GM12878 (cell line): ENCODE data around the gene RMND5A. TPM values are rescaled to one million over a fixed set of nuclear protein-coding genes. Genes with fewer than 3 reads are reported as not detected.

Experiments used
- ATAC-seq: fragments of 200-7000 bp; cut with Tn5 transposase; 3 replicates; pipeline ENCODE4 v1.9.1; 2020; ENCODE audit warnings: mild to moderate bottlenecking, moderate library complexity
- BruUV-seq: library from RNA; stranded (reverse); fragments of 400-500 nt; replicated peaks from 2 replicates; lab custom pipeline; 2021; lab: Mats Ljungman, UMichigan
- CTCF ChIA-PET: fragments of 300-600 bp; sonication (Branson Sonifier 250); formaldehyde crosslinking; extraction: SDS; loops from one replicate; lab custom pipeline; 2021; ENCODE audit warnings: inconsistent platforms; lab: Yijun Ruan, JAX
- POLR2A ChIA-PET: fragments of 350-600 bp; formaldehyde crosslinking; extraction: SDS; loops from one replicate; lab custom pipeline; 2021; ENCODE audit warnings: inconsistent platforms; lab: Charles Lee
- RAD21 ChIA-PET: fragments of 300-600 bp; sonication (Branson Sonifier 250); formaldehyde crosslinking; loops from one replicate; lab custom pipeline; 2023; ENCODE audit warnings: antibody characterized with exemption; ENCODE audit not compliant: unreplicated experiment; lab: Charles Lee
- SMC1A ChIA-PET: fragments of 300-600 bp; sonication (Branson Sonifier 250); formaldehyde crosslinking; loops from one replicate; lab custom pipeline; 2023; ENCODE audit not compliant: unreplicated experiment, uncharacterized antibody; lab: Charles Lee
- DNase-seq: peaks from one replicate; pipeline ENCODE4 v3.0.0-alpha.2; 2011; ENCODE audit warnings: low read depth, low spot score
- FAIRE-seq: peaks from 3 replicates; lab custom pipeline; 2011; peaks lifted over from hg19 to GRCh38; lab: Jason Lieb, UNC
- H2AFZ ChIP-seq: 2 replicates; pipeline ENCODE4 v1.6.0; 2011; ENCODE audit warnings: low read depth, low read length, control low read depth; ENCODE audit not compliant: control insufficient read depth
- H3K27ac ChIP-seq: 2 replicates; pipeline ENCODE4 v1.5.1; 2011; ENCODE audit warnings: control low read depth; ENCODE audit not compliant: control insufficient read depth, insufficient read depth
- H3K27me3 ChIP-seq, 2 experiments: replicated peaks in 1 of 2; 2 replicates each; pipeline versions ENCODE4 v1.6.0 to v1.6.1; 2011; ENCODE audit warnings: low read length in 1 of 2; ENCODE audit not compliant: control insufficient read depth in 2 of 2, insufficient read depth in 2 of 2
- H3K36me3 ChIP-seq, 2 experiments: 2 replicates each; pipeline ENCODE4 v1.5.1; 2011; ENCODE audit warnings: low read length in 1 of 2; ENCODE audit not compliant: control insufficient read depth in 2 of 2, insufficient read depth in 2 of 2
- H3K4me1 ChIP-seq: 2 replicates; pipeline ENCODE4 v1.6.1; 2011; ENCODE audit warnings: mild to moderate bottlenecking, low read length, moderate library complexity, mixed read lengths; ENCODE audit not compliant: control insufficient read depth, insufficient read depth
- H3K4me2 ChIP-seq: 2 replicates; pipeline ENCODE4 v1.6.0; 2011; ENCODE audit warnings: control low read depth; ENCODE audit not compliant: control insufficient read depth, insufficient read depth
- H3K4me3 ChIP-seq: fragments of 200-600 bp; sonication (generic); 2 replicates; pipeline ENCODE4 v1.5.1; 2016
- H3K79me2 ChIP-seq: 2 replicates; pipeline ENCODE4 v1.6.0; 2011; ENCODE audit warnings: low read length; ENCODE audit not compliant: control insufficient read depth, insufficient read depth
- H3K9ac ChIP-seq: 2 replicates; pipeline ENCODE4 v1.8.0; 2011; ENCODE audit warnings: low read length, control low read depth, mixed read lengths; ENCODE audit not compliant: control insufficient read depth, insufficient read depth
- H3K9me3 ChIP-seq: replicated peaks from 3 replicates; pipeline ENCODE4 v1.5.1; 2011; ENCODE audit warnings: mild to moderate bottlenecking, low read length; ENCODE audit not compliant: control insufficient read depth, insufficient read depth
- H4K20me1 ChIP-seq: 2 replicates; pipeline ENCODE4 v1.6.0; 2011; ENCODE audit not compliant: control insufficient read depth, insufficient read depth
- ATF7 ChIP-seq: fragments of 450-650 bp; IDR thresholded peaks from 2 replicates; pipeline ENCODE4 v1.6.1; 2016; ENCODE audit warnings: low read depth, mild to moderate bottlenecking
- BMI1 ChIP-seq: fragments of 450-650 bp; IDR thresholded peaks from 2 replicates; pipeline ENCODE4 v1.6.1; 2016; ENCODE audit warnings: mild to moderate bottlenecking, moderate library complexity, borderline replicate concordance
- CBX5 ChIP-seq: sonication (generic); IDR thresholded peaks from 2 replicates; pipeline ENCODE4 v1.6.1; 2016; ENCODE audit warnings: low read depth, moderate library complexity, mild to moderate bottlenecking, inconsistent platforms
- EGR1 ChIP-seq, 2 experiments: IDR thresholded peaks; 1 replicate in 1 of 2; 2 replicates in 1 of 2; pipeline ENCODE4 v1.6.1; 2011 to 2012; ENCODE audit warnings: low read depth in 2 of 2, low read length in 2 of 2, borderline replicate concordance in 1 of 2, mild to moderate bottlenecking in 1 of 2, moderate library complexity in 1 of 2
- EP300 ChIP-seq, 2 experiments: fragments of 150-350 bp in 1 of 2; IDR thresholded peaks; 2 replicates each; pipeline ENCODE4 v1.6.1; 2011 to 2012; ENCODE audit warnings: low read depth in 2 of 2, low read length in 2 of 2, borderline replicate concordance in 1 of 2, improper control_type of control experiment in 1 of 2, inconsistent platforms in 1 of 2; ENCODE audit not compliant: control insufficient read depth in 1 of 2
- ESRRA ChIP-seq: IDR thresholded peaks from 2 replicates; pipeline ENCODE4 v1.6.1; 2012; ENCODE audit warnings: mild to moderate bottlenecking, low read length, improper control_type of control experiment
- GATAD2B ChIP-seq: fragments of 450-650 bp; conservative IDR thresholded peaks from 2 replicates; pipeline ENCODE4 v1.6.1; 2017; ENCODE audit warnings: low read depth, mild to moderate bottlenecking, moderate library complexity
- KDM1A ChIP-seq: fragments of 200-600 bp; sonication (generic); IDR thresholded peaks from 2 replicates; pipeline ENCODE4 v1.6.1; 2016; ENCODE audit warnings: borderline replicate concordance
- NR2C1 ChIP-seq: fragments of 450-650 bp; IDR thresholded peaks from 2 replicates; pipeline ENCODE4 v1.6.1; 2017; ENCODE audit warnings: antibody characterized with exemption, mild to moderate bottlenecking, moderate library complexity
- NR2C2 ChIP-seq: IDR thresholded peaks from 2 replicates; pipeline ENCODE4 v1.6.1; 2011; ENCODE audit warnings: borderline replicate concordance, low read depth; ENCODE audit not compliant: control insufficient read depth, insufficient read length
- POLR2AphosphoS5 ChIP-seq: IDR thresholded peaks from 2 replicates; pipeline ENCODE4 v1.6.1; 2011; ENCODE audit warnings: mild to moderate bottlenecking, low read length, inconsistent platforms
- RB1 ChIP-seq: fragments of 450-650 bp; formaldehyde crosslinking; IDR thresholded peaks from 2 replicates; pipeline ENCODE4 v1.6.1; 2017; ENCODE audit warnings: mild to moderate bottlenecking, borderline replicate concordance
- RBBP5 ChIP-seq: fragments of 200-600 bp; sonication (generic); conservative IDR thresholded peaks from 2 replicates; pipeline ENCODE4 v1.6.1; 2016
- in situ Hi-C: fragments of 300-500 bp; cut with MboI; formaldehyde crosslinking; loops from 9 replicates; pipeline ENCODE4 v1.14.3; 2018; ENCODE audit warnings: mixed read lengths
- intact Hi-C: fragments of 100-400 bp; cut with micrococcal nuclease; formaldehyde crosslinking; loops from one replicate; pipeline ENCODE4 v1.14.2; 2022; ENCODE audit not compliant: unreplicated experiment
- polyA plus RNA-seq, 11 experiments: library from polyadenylated mRNA; depleted of rRNA in 4 of 11; unstranded in 6 of 11; stranded (reverse) in 5 of 11; fragments of >200 nt; fragmentation: Nextera tagmentation in 4 of 11; fragmentation: Illumina TruSeq in 1 of 11; extraction: Ambion mirVana in 4 of 11; extraction: Trizol in 1 of 11; gene quantifications; 1 replicate in 1 of 11; 2 replicates in 10 of 11; pipeline versions ENCODE4 v1.2.1 to v1.2.3, GENCODE V29; 2011 to 2016; ENCODE audit warnings: inconsistent platforms in 2 of 11, missing spikeins in 2 of 11, low read depth in 1 of 11
- total RNA-seq, 4 experiments: library from RNA; depleted of rRNA in 3 of 4; stranded (reverse); fragments of >200 nt in 3 of 4; fragmentation: Illumina TruSeq in 1 of 4; extraction: Trizol in 1 of 4; gene quantifications; 2 replicates each; pipeline versions ENCODE4 v1.2.1 to v1.2.3, GENCODE V29; 2013 to 2021
- TF ChIP-seq, protein P1 (sequence below): fragments of 450-650 bp; IDR thresholded peaks from 2 replicates; pipeline ENCODE4 v1.6.1; 2016; ENCODE audit warnings: mild to moderate bottlenecking
- TF ChIP-seq, protein P2 (sequence below): IDR thresholded peaks from 2 replicates; pipeline ENCODE4 v1.6.1; 2011; ENCODE audit warnings: low read depth, mild to moderate bottlenecking, low read length, moderate library complexity, borderline replicate concordance; ENCODE audit errors: extremely low read depth

The RMND5A gene
- total and polyA plus RNA-seq, 10 of the 15 experiments (the other 5 are each of a cell fraction or from before 2014, with no cell fraction given), result 8.3 to 33.6 (median 23.2) TPM

DNA sequence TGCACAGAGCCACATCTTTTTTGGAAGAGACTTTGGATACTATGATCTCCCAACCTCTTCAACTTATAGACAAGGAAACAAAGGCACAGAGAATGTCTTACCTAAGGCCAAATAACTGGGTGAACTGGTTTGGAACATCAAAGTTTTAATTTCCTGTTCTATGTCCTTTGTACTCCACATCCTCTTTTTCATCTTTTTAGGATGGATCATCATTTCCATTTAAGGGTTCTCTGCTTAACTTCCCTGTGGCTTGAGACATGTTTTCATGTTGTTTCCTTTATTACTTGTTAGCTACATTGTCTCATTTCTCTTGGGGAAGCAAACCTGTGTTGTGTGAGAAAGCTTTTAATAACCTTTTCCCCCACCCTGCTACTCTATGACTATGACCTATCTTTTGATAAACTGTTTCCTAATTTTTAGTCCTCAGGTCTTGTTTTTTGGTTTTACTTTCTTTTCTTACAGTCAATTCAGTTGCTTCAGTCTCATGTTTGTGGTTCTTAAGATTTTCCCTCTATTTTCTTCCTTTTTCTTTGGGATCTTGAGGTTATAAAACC, 22.5 kb upstream of the RMND5A start:
- Histone ChIP-seq H3K9ac (no peak overlapping the region), H3K79me2 (no peaks in the 10 kb centered on the region), H3K4me1 (no peaks in the 10 kb centered on the region), H3K27ac (no peak overlapping the region), H2AFZ (peak overlapping the region; percentile 54), H4K20me1 (no peaks in the 10 kb centered on the region), H3K27me3 (no peaks in the 10 kb centered on the region), H3K4me2 (no peak overlapping the region), H3K4me3 (no peak overlapping the region), H3K36me3 (no peaks in the 10 kb centered on the region), H3K9me3 (peaks cover 1% of the 10 kb centered on the region; the same call in 2 of the 3 replicates)
- ChIA-PET CTCF (interaction anchor here (0.9 kb wide), 1 partner anchor 8 kb away, joined by 4 read pairs; no protein-coding TSS in a partner anchor), POLR2A (no interaction called here), RAD21 (no interaction called here), SMC1A (interaction anchor here (1.1 kb wide), 1 partner anchor 29 kb away, joined by 3 read pairs; no protein-coding TSS in a partner anchor)
- ATAC-seq, result no peak
- in situ Hi-C loops (no loop called here), intact Hi-C loops (no loop called here)
- DNase-seq, result no peak
- FAIRE-seq, result no peak
- no TSS peak for BruUV-seq
- no peak for TF ChIP-seq POLR2AphosphoS5
- TF ChIP-seq CBX5, result no peak
- no peak for TF ChIP-seq ATF7
- TF ChIP-seq BMI1, result no peak
- TF ChIP-seq EGR1 (IDR thresholded peaks at IDR 0.05; ENCODE audit: borderline replicate concordance in 1 of 2, low read depth in 2 of 2, low read length in 2 of 2), result no peak
- TF ChIP-seq RB1, result no peak
- TF ChIP-seq, protein P1, sequence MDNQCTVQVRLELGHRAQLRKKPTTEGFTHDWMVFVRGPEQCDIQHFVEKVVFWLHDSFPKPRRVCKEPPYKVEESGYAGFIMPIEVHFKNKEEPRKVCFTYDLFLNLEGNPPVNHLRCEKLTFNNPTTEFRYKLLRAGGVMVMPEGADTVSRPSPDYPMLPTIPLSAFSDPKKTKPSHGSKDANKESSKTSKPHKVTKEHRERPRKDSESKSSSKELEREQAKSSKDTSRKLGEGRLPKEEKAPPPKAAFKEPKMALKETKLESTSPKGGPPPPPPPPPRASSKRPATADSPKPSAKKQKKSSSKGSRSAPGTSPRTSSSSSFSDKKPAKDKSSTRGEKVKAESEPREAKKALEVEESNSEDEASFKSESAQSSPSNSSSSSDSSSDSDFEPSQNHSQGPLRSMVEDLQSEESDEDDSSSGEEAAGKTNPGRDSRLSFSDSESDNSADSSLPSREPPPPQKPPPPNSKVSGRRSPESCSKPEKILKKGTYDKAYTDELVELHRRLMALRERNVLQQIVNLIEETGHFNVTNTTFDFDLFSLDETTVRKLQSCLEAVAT, result no peak
- no peak for TF ChIP-seq ESRRA
- TF ChIP-seq NR2C2, result no peak
- TF ChIP-seq EP300 (IDR thresholded peaks at IDR 0.05; ENCODE audit: borderline replicate concordance in 1 of 2, control insufficient read depth in 1 of 2, low read depth in 2 of 2, low read length in 2 of 2), result no peak
- no peak for TF ChIP-seq GATAD2B
- TF ChIP-seq, protein P2, sequence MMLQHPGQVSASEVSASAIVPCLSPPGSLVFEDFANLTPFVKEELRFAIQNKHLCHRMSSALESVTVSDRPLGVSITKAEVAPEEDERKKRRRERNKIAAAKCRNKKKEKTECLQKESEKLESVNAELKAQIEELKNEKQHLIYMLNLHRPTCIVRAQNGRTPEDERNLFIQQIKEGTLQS, result no peak
- TF ChIP-seq NR2C1, result no peak
- no peak for TF ChIP-seq RBBP5
- TF ChIP-seq KDM1A, result no peak
